SK-N-MC (cell line): ENCODE measurements around the gene PODXL2.

Experiments used
- DNase-seq: peaks from one replicate; pipeline ENCODE4 v3.0.0-alpha.2; 2011; ENCODE audit warnings: low read depth, low spot score
- H3K27ac ChIP-seq: fragments of 200-600 bp; sonication (generic); 2 replicates; pipeline ENCODE4 v1.5.1; 2016; ENCODE audit warnings: mixed run types
- H3K36me3 ChIP-seq: fragments of 200-600 bp; sonication (generic); 2 replicates; pipeline ENCODE4 v1.6.1; 2017; ENCODE audit warnings: antibody characterized with exemption, low read length, mixed read lengths; ENCODE audit not compliant: insufficient read depth
- H3K4me3 ChIP-seq: fragments of 200-600 bp; sonication (generic); 2 replicates; pipeline ENCODE4 v1.5.1; 2016
- H3K9ac ChIP-seq: fragments of 200-600 bp; sonication (generic); 2 replicates; pipeline ENCODE4 v1.8.0; 2017; ENCODE audit warnings: mixed run types, mixed read lengths; ENCODE audit not compliant: insufficient read length
- H3K9me3 ChIP-seq: fragments of 200-600 bp; sonication (generic); 2 replicates; pipeline ENCODE4 v1.6.1; 2017; ENCODE audit warnings: low read depth, mild to moderate bottlenecking, antibody characterized with exemption, low read length, moderate library complexity, mixed read lengths
- EZH2 ChIP-seq: fragments of 200-600 bp; sonication (generic); IDR thresholded peaks from one replicate; pipeline ENCODE4 v1.6.1; 2017; ENCODE audit warnings: antibody characterized with exemption
- FOXP2 ChIP-seq: optimal IDR thresholded peaks from 2 replicates; pipeline ENCODE3; 2011; ENCODE audit warnings: mild to moderate bottlenecking, moderate library complexity; ENCODE audit not compliant: insufficient read depth; ENCODE audit errors: extremely low read length, control extremely low read depth
- POLR2AphosphoS5 ChIP-seq: IDR thresholded peaks from 2 replicates; pipeline ENCODE4 v1.6.1; 2012; ENCODE audit warnings: mild to moderate bottlenecking, low read depth, low read length, borderline replicate concordance

PODXL2 gene

DNA sequence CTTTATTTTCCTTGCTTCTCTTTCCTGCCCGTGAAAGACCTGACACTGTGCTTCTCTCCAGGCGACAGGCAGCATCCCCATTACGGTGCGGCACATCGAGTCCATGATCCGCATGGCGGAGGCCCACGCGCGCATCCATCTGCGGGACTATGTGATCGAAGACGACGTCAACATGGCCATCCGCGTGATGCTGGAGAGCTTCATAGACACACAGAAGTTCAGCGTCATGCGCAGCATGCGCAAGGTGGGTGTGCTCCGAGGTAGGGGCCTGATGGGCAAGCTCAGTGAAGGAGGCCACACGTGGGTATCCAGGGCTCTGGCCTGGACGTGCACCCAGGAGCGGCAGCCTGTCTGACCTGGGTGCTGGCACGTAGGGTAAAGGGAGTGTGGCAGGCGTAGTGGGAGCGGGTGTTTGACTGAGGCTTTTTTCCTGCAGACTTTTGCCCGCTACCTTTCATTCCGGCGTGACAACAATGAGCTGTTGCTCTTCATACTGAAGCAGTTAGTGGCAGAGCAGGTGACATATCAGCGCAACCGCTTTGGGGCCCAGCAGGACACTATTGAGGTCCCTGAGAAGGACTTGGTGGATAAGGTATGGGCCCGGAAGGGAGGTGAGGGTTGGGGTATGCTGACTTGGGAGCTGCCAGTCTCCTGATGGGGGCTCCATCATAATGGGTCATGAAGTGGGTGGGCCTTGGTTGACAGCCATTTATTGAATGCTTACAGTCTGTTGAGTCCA lies 8.2 kb upstream of the PODXL2 start:
- DNase-seq, result no peak
- Histone ChIP-seq H3K36me3 (peaks cover 69% of the 10 kb centered on the region), H3K9ac (no peak overlapping the region), H3K4me3 (no peak overlapping the region), H3K9me3 (no peaks in the 10 kb centered on the region), H3K27ac (no peak overlapping the region)
- no peak for TF ChIP-seq FOXP2
- TF ChIP-seq EZH2, result no peak
- no peak for TF ChIP-seq POLR2AphosphoS5

DNA sequence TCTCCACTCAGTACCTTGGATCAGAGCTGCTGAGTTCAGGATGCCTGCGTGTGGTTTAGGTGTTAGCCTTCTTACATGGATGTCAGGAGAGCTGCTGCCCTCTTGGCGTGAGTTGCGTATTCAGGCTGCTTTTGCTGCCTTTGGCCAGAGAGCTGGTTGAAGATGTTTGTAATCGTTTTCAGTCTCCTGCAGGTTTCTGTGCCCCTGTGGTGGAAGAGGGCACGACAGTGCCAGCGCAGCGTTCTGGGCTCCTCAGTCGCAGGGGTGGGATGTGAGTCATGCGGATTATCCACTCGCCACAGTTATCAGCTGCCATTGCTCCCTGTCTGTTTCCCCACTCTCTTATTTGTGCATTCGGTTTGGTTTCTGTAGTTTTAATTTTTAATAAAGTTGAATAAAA lies 7.0 kb upstream of the PODXL2 start:
- H3K9ac ChIP-seq, result no peak overlapping the region
- TF ChIP-seq POLR2AphosphoS5 (peak; percentile 13; the same call in 1 of the 2 replicates), FOXP2 (no peak)
- DNase-seq, result no peak
- no peak overlapping the region for H3K27ac ChIP-seq
- no peak overlapping the region for H3K4me3 ChIP-seq
- H3K36me3 ChIP-seq, result peaks cover 57% of the 10 kb centered on the region
- no peaks in the 10 kb centered on the region for H3K9me3 ChIP-seq

DNA sequence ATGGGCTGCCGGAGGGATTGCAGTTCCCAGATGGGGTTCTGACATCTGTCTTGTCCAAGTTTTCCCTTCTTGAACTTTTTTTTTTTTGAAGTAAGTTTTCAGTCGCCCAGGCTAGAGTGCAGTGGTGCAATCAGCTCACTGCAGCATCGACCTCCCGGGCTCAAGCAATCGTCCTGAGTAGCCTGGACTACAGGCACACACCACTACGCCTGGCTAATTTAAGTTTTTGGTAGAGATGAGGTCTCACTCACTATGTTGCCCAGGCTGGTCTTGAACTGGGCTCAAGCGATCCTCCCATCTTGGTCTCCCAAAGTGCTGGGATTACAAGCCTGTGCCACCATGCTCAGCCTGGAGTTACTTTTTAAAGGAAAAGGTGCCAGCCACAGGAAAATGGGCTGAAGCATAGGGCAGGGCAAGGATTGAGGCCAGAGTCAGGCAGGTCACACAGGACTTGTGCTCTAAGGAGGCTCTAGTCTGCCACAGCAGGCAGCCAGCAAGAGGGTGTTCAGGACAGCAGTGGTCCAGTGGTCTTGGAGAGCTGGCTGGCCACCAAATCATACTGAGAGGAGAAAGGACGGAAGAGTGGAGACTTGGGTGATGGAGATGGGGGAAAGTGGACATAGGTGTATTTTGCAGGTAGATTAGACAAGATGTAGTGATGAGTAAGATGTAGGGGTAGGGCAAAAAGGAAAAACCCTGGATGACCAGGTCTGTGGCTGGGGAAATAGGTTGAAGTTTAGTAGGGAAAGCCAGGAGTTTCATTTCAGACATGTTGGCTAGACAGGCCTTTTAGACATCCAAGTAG lies 6.0 kb upstream of the PODXL2 start:
- no peak for DNase-seq
- H3K36me3 ChIP-seq, result peaks cover 47% of the 10 kb centered on the region
- H3K27ac ChIP-seq, result no peak overlapping the region
- TF ChIP-seq POLR2AphosphoS5 (no peak), EZH2 (no peak), FOXP2 (no peak)
- no peak overlapping the region for H3K4me3 ChIP-seq
- no peak overlapping the region for H3K9ac ChIP-seq
- no peaks in the 10 kb centered on the region for H3K9me3 ChIP-seq

DNA sequence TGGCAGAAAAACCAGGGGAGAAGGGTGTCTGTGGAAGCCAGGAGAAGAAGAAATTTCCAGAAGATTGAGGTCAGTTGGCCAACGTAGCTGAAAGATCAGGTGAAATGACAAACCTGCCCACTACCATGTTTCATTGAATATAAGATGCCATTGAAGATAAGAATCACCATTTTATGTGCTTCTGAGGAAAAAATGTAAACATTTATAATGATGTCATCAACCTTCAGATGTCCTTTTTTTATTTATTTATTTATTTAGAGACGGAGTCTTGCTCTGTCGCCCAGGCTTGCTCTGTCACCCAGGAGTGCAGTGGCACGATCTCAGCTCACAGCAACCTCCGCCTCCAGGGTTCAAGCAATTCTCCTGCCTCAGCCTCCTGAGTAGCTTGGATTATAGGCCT lies 4.9 kb upstream of the PODXL2 start:
- Histone ChIP-seq H3K27ac (no peak overlapping the region), H3K9ac (no peak overlapping the region), H3K4me3 (no peak overlapping the region), H3K36me3 (peaks cover 36% of the 10 kb centered on the region), H3K9me3 (no peaks in the 10 kb centered on the region)
- no peak for DNase-seq
- no peak for TF ChIP-seq EZH2
- no peak for TF ChIP-seq FOXP2
- no peak for TF ChIP-seq POLR2AphosphoS5

DNA sequence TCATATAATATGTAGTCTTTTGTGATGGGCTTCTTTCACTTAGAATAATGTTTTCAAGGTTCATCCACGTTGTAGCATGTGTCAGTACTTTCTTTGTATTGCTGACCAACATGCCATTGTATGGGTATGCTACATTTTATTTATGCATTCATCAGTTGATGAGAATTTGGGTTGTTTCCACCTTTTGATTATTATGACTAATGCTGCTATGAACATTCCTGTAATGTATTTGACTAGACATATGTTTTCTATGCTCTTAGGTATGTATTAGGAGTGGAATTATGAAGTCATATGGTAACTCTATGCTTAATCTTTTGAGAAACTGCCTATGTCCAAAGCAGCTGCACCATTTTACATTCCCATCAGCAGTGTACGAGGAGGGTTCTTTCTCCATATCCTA lies 3.2 kb upstream of the PODXL2 start:
- no peak overlapping the region for H3K27ac ChIP-seq
- H3K4me3 ChIP-seq, result no peak overlapping the region
- H3K9ac ChIP-seq, result no peak overlapping the region
- DNase-seq, result no peak
- peaks cover 20% of the 10 kb centered on the region for H3K36me3 ChIP-seq
- TF ChIP-seq EZH2 (no peak), FOXP2 (no peak), POLR2AphosphoS5 (no peak)
- H3K9me3 ChIP-seq, result no peaks in the 10 kb centered on the region

DNA sequence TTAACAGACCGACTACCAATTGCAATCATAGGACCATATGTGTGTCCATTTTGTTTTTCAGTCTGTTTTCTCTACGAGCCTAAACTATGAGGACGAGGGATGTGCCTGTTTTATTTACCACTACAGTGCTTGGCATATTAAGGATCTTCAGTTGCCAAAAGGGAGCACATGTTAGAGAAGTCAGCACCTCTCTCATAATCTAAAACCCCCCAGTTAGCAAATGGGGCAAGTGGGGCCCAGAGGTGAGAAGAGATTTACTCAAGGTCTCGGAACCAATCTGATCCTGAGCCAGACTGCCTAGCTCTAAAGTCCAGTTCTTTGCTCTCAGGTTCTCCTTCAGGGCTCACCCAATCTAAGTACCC lies 578 bp upstream of the PODXL2 start:
- no peak overlapping the region for H3K27ac ChIP-seq
- no peak overlapping the region; the same call in 1 of the 2 replicates for H3K4me3 ChIP-seq
- no peaks in the 10 kb centered on the region for H3K36me3 ChIP-seq
- no peaks in the 10 kb centered on the region for H3K9me3 ChIP-seq
- DNase-seq, result no peak
- no peak overlapping the region for H3K9ac ChIP-seq
- no peak for TF ChIP-seq POLR2AphosphoS5
- TF ChIP-seq FOXP2, result no peak
- no peak for TF ChIP-seq EZH2

DNA sequence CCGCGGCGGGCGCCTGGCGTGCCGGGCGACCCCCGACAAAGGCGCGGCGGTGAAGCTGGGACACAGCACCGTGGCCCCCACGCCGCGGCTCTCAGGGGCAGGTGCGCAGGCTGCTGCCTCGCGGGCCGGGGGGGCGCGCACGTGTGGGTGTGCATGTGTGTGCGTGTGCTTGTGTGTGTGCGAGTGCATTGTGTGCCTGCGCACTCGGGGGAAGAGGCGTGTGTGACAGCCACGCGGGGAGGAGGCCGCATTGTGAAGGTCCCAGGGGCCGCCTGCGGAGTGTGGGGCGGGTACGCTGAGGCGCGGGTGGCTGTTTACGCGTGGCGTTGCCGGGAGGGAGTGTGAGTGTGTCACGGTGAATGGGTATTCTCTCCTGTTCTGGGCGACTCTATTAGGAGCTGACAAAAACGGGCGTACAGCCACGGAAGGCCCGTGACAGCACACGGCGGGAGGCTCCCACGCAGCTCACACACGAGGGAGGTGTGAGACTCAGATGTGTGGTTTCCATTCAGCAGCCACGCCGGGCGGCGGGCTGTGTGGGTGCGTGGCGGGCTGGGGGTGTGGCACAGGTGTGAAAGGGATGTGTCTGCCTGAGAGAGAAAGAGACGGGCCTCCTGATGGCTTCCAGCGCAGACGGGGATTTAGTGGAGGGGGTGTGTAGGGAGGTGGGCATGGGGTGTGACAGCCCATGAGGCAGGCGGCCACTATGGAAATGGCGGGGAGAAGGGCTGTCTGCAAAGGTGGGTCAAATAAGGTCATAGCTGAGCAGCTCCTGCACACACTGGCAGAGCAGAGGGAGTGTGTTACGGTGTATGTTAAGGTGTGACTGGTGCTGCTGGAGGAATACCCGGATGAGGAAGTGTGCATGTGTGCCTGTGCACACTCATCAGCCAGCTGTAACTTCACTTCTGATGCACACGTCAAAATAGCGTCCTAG lies 750 bp downstream of the PODXL2 start:
- Histone ChIP-seq H3K9ac (peak overlapping the region; percentile 69), H3K4me3 (peak overlapping the region; percentile 86), H3K36me3 (no peaks in the 10 kb centered on the region), H3K27ac (no peak overlapping the region), H3K9me3 (no peaks in the 10 kb centered on the region)
- no peak for TF ChIP-seq EZH2
- TF ChIP-seq POLR2AphosphoS5, result no peak
- no peak for TF ChIP-seq FOXP2
- DNase-seq, result no peak
